K562 (cell line): Measurements from ENCODE around the gene ACSF3. TPM values are rescaled to one million over a fixed set of nuclear protein-coding genes. Genes with fewer than 3 reads are reported as not detected.
A peak's percentile ranks its signal among the peaks of the same experiment; 100 is the strongest.

Experiments used
- ATF1 ChIP-seq, 2 experiments: fragments of 450-650 bp in 1 of 2; IDR thresholded peaks; 2 replicates each; pipeline ENCODE4 v1.6.1; 2016; ENCODE audit warnings: missing compliant biosample characterization in 1 of 2, missing genetic modification characterization in 1 of 2
- DEAF1 ChIP-seq: fragments of 450-650 bp; formaldehyde crosslinking; IDR thresholded peaks from 2 replicates; pipeline ENCODE4 v1.4.0; 2020; ENCODE audit warnings: mild to moderate bottlenecking, moderate library complexity
- JUN ChIP-seq, 2 experiments: sonication (generic) in 1 of 2; formaldehyde crosslinking in 1 of 2; IDR thresholded peaks; 2 replicates each; pipeline versions ENCODE4 v1.6.1 to v1.8.0; 2012 to 2022; ENCODE audit warnings: borderline replicate concordance in 2 of 2, mild to moderate bottlenecking in 2 of 2, improper control_type of control experiment in 1 of 2, low read depth in 1 of 2, low read length in 1 of 2, missing genetic modification reagents in 1 of 2
- KAT8 ChIP-seq: fragments of 450-650 bp; IDR thresholded peaks from 2 replicates; pipeline ENCODE4 v1.6.1; 2016; ENCODE audit warnings: low read depth, mild to moderate bottlenecking
- KLF16 ChIP-seq: IDR thresholded peaks from 2 replicates; pipeline ENCODE4 v1.6.1; 2016; ENCODE audit warnings: antibody characterized with exemption
- MTA3 ChIP-seq: fragments of 450-650 bp; formaldehyde crosslinking; IDR thresholded peaks from 2 replicates; pipeline ENCODE4 v1.6.1; 2017; ENCODE audit warnings: mild to moderate bottlenecking, borderline replicate concordance
- NFIC ChIP-seq: fragments of 450-650 bp; IDR thresholded peaks from 2 replicates; pipeline ENCODE4 v1.6.1; 2017; ENCODE audit warnings: mild to moderate bottlenecking, inconsistent platforms
- POLR2B ChIP-seq: fragments of 450-650 bp; IDR thresholded peaks from 2 replicates; pipeline ENCODE4 v1.6.1; 2018; ENCODE audit warnings: low read depth; ENCODE audit not compliant: partially characterized antibody
- POLR2H ChIP-seq: IDR thresholded peaks from 2 replicates; pipeline ENCODE4 v1.6.1; 2016; ENCODE audit warnings: missing genetic modification characterization, low read depth, mild to moderate bottlenecking, control low read depth, missing compliant biosample characterization, moderate library complexity
- ZNF785 ChIP-seq: fragments of 250-450 bp; sonication (Bioruptor Pico); IDR thresholded peaks from 2 replicates; pipeline ENCODE4 v1.4.0; 2020; ENCODE audit warnings: mild to moderate bottlenecking
- polyA plus RNA-seq, 8 experiments: library from polyadenylated mRNA; depleted of rRNA in 4 of 8; stranded (reverse) in 5 of 8; unstranded in 3 of 8; fragments of >200 nt; fragmentation: Nextera tagmentation in 2 of 8; fragmentation: Illumina TruSeq in 1 of 8; extraction: Ambion mirVana in 2 of 8; extraction: Trizol in 1 of 8; gene quantifications; 2 replicates each; pipeline versions ENCODE4 v1.2.1 to v1.2.3, GENCODE V29; 2011 to 2014; ENCODE audit warnings: inconsistent platforms in 1 of 8, missing spikeins in 1 of 8
- total RNA-seq, 7 experiments: library from RNA; depleted of rRNA in 6 of 7; stranded (reverse); fragments of >200 nt in 6 of 7; fragmentation: Illumina TruSeq in 2 of 7; extraction: Trizol in 2 of 7; gene quantifications; 2 replicates each; pipeline versions ENCODE4 v1.2.1 to v1.2.3, GENCODE V29; 2011 to 2021; ENCODE audit warnings: low replicate concordance in 1 of 7
- TF ChIP-seq, protein P1 (sequence below): sonication (generic); formaldehyde crosslinking; IDR thresholded peaks from 2 replicates; pipeline ENCODE4 v1.8.0; 2023; ENCODE audit warnings: missing genetic modification reagents, mild to moderate bottlenecking, borderline replicate concordance
- TF ChIP-seq, protein P2 (sequence below): fragments of 450-650 bp; IDR thresholded peaks from 2 replicates; pipeline ENCODE4 v1.6.1; 2018; ENCODE audit not compliant: partially characterized antibody
- TF ChIP-seq, protein P3 (sequence below): IDR thresholded peaks from 2 replicates; pipeline ENCODE4 v1.6.1; 2011; ENCODE audit warnings: borderline replicate concordance, low read depth, mild to moderate bottlenecking, moderate library complexity, low read length; ENCODE audit not compliant: insufficient read depth, poor library complexity, severe bottlenecking

ACSF3 gene
- total and polyA plus RNA-seq, 9 of the 15 experiments (the other 6 are each of a cell fraction or from before 2014, with no cell fraction given): 0.77 to 32.8 (median 14.7) TPM

GRCh38 chr16:89167425-89167941, 73.8 kb downstream of the ACSF3 start (continued):
- TF ChIP-seq DEAF1 (peak; percentile 98), ZNF785 (CRISPR knock-in tag) (no peak), JUN (IDR thresholded peaks at IDR 0.05; ENCODE audit: borderline replicate concordance, low read depth, low read length) (no peak; the same call in 1 of the 2 replicates), JUN (CRISPR knock-in tag; IDR thresholded peaks at IDR 0.05; ENCODE audit: borderline replicate concordance) (0 out of 2 replicates have a peak, but pooled peaks have one; percentile 70), POLR2H (no peak), KLF16 (peak; percentile 23; the same call in 1 of the 2 replicates), KAT8 (no peak), MTA3 (peak; percentile 83; the same call in 1 of the 2 replicates), POLR2B (no peak), NFIC (peak; percentile 29; the same call in 1 of the 2 replicates), ATF1 (CRISPR knock-in tag; IDR thresholded peaks at IDR 0.05) (no peak), ATF1 (tag; IDR thresholded peaks at IDR 0.05) (peak; percentile 43; the same call in 1 of the 2 replicates)
- TF ChIP-seq, protein P1, sequence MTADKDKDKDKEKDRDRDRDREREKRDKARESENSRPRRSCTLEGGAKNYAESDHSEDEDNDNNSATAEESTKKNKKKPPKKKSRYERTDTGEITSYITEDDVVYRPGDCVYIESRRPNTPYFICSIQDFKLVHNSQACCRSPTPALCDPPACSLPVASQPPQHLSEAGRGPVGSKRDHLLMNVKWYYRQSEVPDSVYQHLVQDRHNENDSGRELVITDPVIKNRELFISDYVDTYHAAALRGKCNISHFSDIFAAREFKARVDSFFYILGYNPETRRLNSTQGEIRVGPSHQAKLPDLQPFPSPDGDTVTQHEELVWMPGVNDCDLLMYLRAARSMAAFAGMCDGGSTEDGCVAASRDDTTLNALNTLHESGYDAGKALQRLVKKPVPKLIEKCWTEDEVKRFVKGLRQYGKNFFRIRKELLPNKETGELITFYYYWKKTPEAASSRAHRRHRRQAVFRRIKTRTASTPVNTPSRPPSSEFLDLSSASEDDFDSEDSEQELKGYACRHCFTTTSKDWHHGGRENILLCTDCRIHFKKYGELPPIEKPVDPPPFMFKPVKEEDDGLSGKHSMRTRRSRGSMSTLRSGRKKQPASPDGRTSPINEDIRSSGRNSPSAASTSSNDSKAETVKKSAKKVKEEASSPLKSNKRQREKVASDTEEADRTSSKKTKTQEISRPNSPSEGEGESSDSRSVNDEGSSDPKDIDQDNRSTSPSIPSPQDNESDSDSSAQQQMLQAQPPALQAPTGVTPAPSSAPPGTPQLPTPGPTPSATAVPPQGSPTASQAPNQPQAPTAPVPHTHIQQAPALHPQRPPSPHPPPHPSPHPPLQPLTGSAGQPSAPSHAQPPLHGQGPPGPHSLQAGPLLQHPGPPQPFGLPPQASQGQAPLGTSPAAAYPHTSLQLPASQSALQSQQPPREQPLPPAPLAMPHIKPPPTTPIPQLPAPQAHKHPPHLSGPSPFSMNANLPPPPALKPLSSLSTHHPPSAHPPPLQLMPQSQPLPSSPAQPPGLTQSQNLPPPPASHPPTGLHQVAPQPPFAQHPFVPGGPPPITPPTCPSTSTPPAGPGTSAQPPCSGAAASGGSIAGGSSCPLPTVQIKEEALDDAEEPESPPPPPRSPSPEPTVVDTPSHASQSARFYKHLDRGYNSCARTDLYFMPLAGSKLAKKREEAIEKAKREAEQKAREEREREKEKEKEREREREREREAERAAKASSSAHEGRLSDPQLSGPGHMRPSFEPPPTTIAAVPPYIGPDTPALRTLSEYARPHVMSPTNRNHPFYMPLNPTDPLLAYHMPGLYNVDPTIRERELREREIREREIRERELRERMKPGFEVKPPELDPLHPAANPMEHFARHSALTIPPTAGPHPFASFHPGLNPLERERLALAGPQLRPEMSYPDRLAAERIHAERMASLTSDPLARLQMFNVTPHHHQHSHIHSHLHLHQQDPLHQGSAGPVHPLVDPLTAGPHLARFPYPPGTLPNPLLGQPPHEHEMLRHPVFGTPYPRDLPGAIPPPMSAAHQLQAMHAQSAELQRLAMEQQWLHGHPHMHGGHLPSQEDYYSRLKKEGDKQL: 0 out of 2 replicates have a peak, but pooled peaks have one; percentile 37
- TF ChIP-seq, protein P2, sequence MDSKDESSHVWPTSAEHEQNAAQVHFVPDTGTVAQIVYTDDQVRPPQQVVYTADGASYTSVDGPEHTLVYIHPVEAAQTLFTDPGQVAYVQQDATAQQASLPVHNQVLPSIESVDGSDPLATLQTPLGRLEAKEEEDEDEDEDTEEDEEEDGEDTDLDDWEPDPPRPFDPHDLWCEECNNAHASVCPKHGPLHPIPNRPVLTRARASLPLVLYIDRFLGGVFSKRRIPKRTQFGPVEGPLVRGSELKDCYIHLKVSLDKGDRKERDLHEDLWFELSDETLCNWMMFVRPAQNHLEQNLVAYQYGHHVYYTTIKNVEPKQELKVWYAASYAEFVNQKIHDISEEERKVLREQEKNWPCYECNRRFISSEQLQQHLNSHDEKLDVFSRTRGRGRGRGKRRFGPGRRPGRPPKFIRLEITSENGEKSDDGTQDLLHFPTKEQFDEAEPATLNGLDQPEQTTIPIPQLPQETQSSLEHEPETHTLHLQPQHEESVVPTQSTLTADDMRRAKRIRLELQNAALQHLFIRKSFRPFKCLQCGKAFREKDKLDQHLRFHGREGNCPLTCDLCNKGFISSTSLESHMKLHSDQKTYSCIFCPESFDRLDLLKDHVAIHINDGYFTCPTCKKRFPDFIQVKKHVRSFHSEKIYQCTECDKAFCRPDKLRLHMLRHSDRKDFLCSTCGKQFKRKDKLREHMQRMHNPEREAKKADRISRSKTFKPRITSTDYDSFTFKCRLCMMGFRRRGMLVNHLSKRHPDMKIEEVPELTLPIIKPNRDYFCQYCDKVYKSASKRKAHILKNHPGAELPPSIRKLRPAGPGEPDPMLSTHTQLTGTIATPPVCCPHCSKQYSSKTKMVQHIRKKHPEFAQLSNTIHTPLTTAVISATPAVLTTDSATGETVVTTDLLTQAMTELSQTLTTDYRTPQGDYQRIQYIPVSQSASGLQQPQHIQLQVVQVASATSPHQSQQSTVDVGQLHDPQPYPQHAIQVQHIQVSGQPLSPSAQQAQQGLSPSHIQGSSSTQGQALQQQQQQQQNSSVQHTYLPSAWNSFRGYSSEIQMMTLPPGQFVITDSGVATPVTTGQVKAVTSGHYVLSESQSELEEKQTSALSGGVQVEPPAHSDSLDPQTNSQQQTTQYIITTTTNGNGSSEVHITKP: peak; percentile 81
- TF ChIP-seq, protein P3, sequence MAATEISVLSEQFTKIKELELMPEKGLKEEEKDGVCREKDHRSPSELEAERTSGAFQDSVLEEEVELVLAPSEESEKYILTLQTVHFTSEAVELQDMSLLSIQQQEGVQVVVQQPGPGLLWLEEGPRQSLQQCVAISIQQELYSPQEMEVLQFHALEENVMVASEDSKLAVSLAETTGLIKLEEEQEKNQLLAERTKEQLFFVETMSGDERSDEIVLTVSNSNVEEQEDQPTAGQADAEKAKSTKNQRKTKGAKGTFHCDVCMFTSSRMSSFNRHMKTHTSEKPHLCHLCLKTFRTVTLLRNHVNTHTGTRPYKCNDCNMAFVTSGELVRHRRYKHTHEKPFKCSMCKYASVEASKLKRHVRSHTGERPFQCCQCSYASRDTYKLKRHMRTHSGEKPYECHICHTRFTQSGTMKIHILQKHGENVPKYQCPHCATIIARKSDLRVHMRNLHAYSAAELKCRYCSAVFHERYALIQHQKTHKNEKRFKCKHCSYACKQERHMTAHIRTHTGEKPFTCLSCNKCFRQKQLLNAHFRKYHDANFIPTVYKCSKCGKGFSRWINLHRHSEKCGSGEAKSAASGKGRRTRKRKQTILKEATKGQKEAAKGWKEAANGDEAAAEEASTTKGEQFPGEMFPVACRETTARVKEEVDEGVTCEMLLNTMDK: peak; percentile 56
